Brain microvascular endothelial cell (primary cell): ENCODE data around the gene ARPC2.

Source experiments
- DNase-seq: peaks from one replicate; pipeline ENCODE4 v3.0.0-alpha.2; 2020
- H3K27ac ChIP-seq: fragments of 250-450 bp; sonication (Bioruptor Pico); 2 replicates; pipeline ENCODE4 v1.5.1; 2020; ENCODE audit warnings: mild to moderate bottlenecking, moderate library complexity
- H3K27me3 ChIP-seq: fragments of 250-450 bp; sonication (Bioruptor Pico); replicated peaks from 2 replicates; pipeline ENCODE4 v1.5.1; 2020; ENCODE audit warnings: mild to moderate bottlenecking
- H3K36me3 ChIP-seq: fragments of 250-450 bp; sonication (Bioruptor Pico); replicated peaks from 2 replicates; pipeline ENCODE4 v1.5.1; 2020; ENCODE audit warnings: mild to moderate bottlenecking
- H3K4me3 ChIP-seq: 2 replicates; pipeline ENCODE4 v1.5.1; 2011; ENCODE audit warnings: low read depth, mild to moderate bottlenecking, control low read depth, low read length, moderate library complexity
- in situ Hi-C: cut with HindIII; loops from 2 replicates; pipeline ENCODE4 v1.10.0; 2017; ENCODE audit warnings: low sequenced_read_pairs, low pct_ligation_motif_present
- TF ChIP-seq, protein P1 (sequence below): IDR thresholded peaks from 2 replicates; pipeline ENCODE4 v1.5.1; 2011; ENCODE audit warnings: low read depth, mild to moderate bottlenecking, moderate library complexity, low read length, control low read depth, inconsistent platforms; ENCODE audit errors: missing control alignments

The ARPC2 gene

DNA sequence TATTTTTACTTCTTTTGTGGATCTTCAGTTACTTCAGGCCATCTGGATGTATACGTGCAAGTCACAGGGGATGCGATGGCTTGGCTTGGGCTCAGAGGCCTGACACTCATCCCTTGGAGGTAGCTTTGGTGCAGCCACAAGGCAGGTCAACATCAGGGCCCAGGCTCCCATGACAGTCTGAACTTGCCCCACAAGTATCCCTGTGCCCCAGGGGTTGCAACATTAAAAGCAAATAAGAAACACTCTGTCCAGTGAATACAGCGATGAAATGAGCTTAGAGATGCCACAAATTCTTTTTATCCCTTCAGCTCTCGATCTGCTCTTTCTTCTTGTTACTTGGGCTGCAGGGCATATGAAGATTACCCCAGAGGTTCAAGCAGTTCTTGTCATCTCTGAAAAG lies 37.2 kb upstream of the ARPC2 start:
- TF ChIP-seq, protein P1, sequence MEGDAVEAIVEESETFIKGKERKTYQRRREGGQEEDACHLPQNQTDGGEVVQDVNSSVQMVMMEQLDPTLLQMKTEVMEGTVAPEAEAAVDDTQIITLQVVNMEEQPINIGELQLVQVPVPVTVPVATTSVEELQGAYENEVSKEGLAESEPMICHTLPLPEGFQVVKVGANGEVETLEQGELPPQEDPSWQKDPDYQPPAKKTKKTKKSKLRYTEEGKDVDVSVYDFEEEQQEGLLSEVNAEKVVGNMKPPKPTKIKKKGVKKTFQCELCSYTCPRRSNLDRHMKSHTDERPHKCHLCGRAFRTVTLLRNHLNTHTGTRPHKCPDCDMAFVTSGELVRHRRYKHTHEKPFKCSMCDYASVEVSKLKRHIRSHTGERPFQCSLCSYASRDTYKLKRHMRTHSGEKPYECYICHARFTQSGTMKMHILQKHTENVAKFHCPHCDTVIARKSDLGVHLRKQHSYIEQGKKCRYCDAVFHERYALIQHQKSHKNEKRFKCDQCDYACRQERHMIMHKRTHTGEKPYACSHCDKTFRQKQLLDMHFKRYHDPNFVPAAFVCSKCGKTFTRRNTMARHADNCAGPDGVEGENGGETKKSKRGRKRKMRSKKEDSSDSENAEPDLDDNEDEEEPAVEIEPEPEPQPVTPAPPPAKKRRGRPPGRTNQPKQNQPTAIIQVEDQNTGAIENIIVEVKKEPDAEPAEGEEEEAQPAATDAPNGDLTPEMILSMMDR, result no peak
- DNase-seq, result no peak
- Histone ChIP-seq H3K27me3 (no peaks in the 10 kb centered on the region), H3K27ac (no peak overlapping the region), H3K36me3 (no peaks in the 10 kb centered on the region), H3K4me3 (no peak overlapping the region)
- in situ Hi-C loops, result no loop called here

GRCh38 chr2:218180467-218181114 lies 36.4 kb upstream of the ARPC2 start:
- Histone ChIP-seq H3K4me3 (no peak overlapping the region), H3K27me3 (no peaks in the 10 kb centered on the region), H3K36me3 (no peaks in the 10 kb centered on the region), H3K27ac (no peak overlapping the region)
- in situ Hi-C loops, result no loop called here
- no peak for DNase-seq
- TF ChIP-seq, protein P1, result no peak

DNA sequence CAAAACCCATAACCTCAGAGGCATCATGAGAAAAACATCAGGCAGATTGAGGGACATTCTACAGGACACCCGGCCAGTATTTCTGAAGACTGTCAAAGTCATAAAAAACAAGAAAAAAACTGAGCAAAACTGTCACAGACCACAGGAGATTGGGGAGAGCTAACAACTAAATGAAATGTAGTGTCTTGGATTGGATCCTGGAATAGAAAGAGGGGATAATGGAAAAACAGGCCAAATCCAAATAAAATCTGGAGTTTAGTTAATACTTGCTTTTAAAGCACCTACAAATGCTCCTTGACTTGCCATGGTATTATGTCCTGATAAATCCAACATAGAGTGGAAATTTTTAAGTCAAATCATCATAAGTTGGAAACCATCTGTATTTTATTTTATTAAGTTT lies 32.7 kb upstream of the ARPC2 start:
- no peaks in the 10 kb centered on the region for H3K27me3 ChIP-seq
- TF ChIP-seq, protein P1, result no peak
- in situ Hi-C loops, result no loop called here
- no peak overlapping the region for H3K27ac ChIP-seq
- H3K36me3 ChIP-seq, result no peaks in the 10 kb centered on the region
- no peak for DNase-seq
- H3K4me3 ChIP-seq, result no peak overlapping the region

GRCh38 chr2:218186355-218186766 lies 30.6 kb upstream of the ARPC2 start:
- H3K27ac ChIP-seq, result no peak overlapping the region

GRCh38 chr2:218186876-218187275 lies 30.1 kb upstream of the ARPC2 start:
- DNase-seq, result no peak
- TF ChIP-seq, protein P1, result no peak
- no peak overlapping the region for H3K27ac ChIP-seq
- in situ Hi-C loops, result no loop called here
- no peaks in the 10 kb centered on the region for H3K36me3 ChIP-seq
- H3K27me3 ChIP-seq, result no peaks in the 10 kb centered on the region
- no peak overlapping the region for H3K4me3 ChIP-seq

More at GRCh38 chr2:218186355-218186766, 30.6 kb upstream of the ARPC2 start:
- DNase-seq, result peak; percentile 59
- in situ Hi-C loops, result no loop called here
- H3K36me3 ChIP-seq, result no peaks in the 10 kb centered on the region
- H3K27me3 ChIP-seq, result no peaks in the 10 kb centered on the region
- TF ChIP-seq, protein P1, result peak; percentile 87
- H3K4me3 ChIP-seq, result no peak overlapping the region
